Right cardiac atrium (tissue), 5 donors: ENCODE data around the gene ABCB6. TPM values are rescaled to one million over a fixed set of nuclear protein-coding genes. Genes with fewer than 3 reads are reported as not detected.

Experiments used
- ATAC-seq, 2 donors: fragments of 200-7000 bp; cut with Tn5 transposase; one replicate each; pipeline versions ENCODE4 v1.8.0 to v1.9.1; 2020; ENCODE audit warnings: moderate library complexity in 2 of 2, mild to moderate bottlenecking in 1 of 2
- DNase-seq, 3 donors: peaks; one replicate each; pipeline ENCODE4 v3.0.0-alpha.2; 2020
- H3K27ac ChIP-seq: one replicate; pipeline ENCODE4 v1.5.1; 2013; ENCODE audit warnings: mild to moderate bottlenecking, low read length, control low read depth, moderate library complexity
- H3K27me3 ChIP-seq: one replicate; pipeline ENCODE4 v1.6.1; 2013; ENCODE audit not compliant: control insufficient read depth, insufficient read depth
- H3K4me1 ChIP-seq: one replicate; pipeline ENCODE4 v1.6.1; 2013; ENCODE audit warnings: low read length; ENCODE audit not compliant: control insufficient read depth, insufficient read depth
- H3K4me3 ChIP-seq: one replicate; pipeline ENCODE4 v1.5.1; 2013; ENCODE audit warnings: low read length, control low read depth
- H3K9me3 ChIP-seq: one replicate; pipeline ENCODE4 v1.6.1; 2013; ENCODE audit warnings: low read length; ENCODE audit not compliant: control insufficient read depth
- WGBS: extraction: QIAGEN DNeasy Blood & Tissue Kit; methylation state at CpG from one replicate; pipeline ENCODE4 v1.1.7; 2013; 5-methylcytosine and 5-hydroxymethylcytosine counted together
- intact Hi-C, 4 donors: fragments of 100-400 bp; cut with DNase I; formaldehyde crosslinking; loops; one replicate each; pipeline versions ENCODE4 v1.11.0 to v1.14.0; 2022 to 2023
- polyA plus RNA-seq: library from polyadenylated mRNA; stranded (reverse); fragments of 200-250 nt; gene quantifications from one replicate; pipeline ENCODE4 v1.2.3, GENCODE V29; 2013
- total RNA-seq, 4 donors: library from RNA; stranded (reverse); fragmentation: NEBNext Ultra II Directional; extraction: Animal tissue kit (Norgen Biotek cat#: 25700); gene quantifications; one replicate each; pipeline ENCODE4 v1.2.1, GENCODE V29; 2021
- donor health status: healthy with polysubstance abuse.
- donor health status: DM: no; HTN: yes; CAD: no.
- donor health status: DM: no; HTN: no; CAD: no.
- donor health status: DM: no; HTN: yes; CAD: no; lungs with severe emphysema.
- donor health status: DM: yes; HTN: yes; CAD: no.

Gene ABCB6
- total and polyA plus RNA-seq, 5 donors = 19.4 to 30.5 (median 23.4) TPM

DNA sequence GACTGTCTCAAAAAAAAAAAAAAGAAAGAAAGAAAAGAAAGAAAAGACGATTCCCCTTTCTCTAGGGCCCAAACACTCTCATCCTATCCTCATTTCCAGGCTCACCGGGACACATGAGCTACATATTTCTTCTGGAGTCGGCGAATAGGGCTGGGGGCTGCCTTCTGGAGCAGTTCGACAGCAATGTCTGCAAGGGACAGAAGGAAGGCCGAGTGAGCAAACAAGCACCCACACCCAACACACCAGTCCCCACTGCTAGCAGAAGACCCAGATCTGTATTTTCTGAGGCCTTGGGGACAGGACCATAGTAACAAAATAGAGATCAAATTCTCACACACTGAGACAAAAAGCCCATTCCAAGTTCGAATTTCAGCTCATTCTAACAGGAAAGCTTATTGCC is 43.3 kb downstream of the ABCB6 start:
- Histone ChIP-seq H3K9me3 (no peaks in the 10 kb centered on the region), H3K27me3 (no peaks in the 10 kb centered on the region), H3K27ac (no peak overlapping the region), H3K4me1 (peaks cover 5% of the 10 kb centered on the region), H3K4me3 (peak overlapping the region; percentile 72)
- 88% methylated on average over 7 of the region's 7 CpGs for WGBS
- intact Hi-C loops = loop anchor here in 1 of 4 donors (5.0 kb wide), 1 partner anchor 37 kb away; no protein-coding TSS in a partner anchor
- ATAC-seq = no peak
- no peak for DNase-seq

DNA sequence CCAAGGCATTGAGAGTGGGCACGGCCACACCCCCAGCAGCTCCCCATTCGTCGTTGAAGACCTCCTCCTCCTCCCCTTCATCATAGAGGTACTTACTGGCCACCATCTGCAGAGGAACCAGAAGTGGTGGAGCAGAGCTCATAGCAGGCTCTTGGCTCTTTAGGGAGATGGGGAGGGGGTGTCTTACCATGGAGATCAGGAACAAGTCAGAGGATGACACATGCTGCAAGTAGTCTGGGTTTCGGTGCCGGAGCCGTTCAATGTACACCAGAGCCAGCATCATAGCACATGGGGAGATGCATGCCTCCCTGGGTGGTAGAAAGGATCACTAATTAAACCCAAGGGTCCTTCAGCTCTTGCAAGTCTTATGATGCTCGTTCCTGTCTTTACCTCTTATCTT is 44.0 kb downstream of the ABCB6 start:
- ATAC-seq = no peak
- no peaks in the 10 kb centered on the region for H3K9me3 ChIP-seq
- peaks cover 5% of the 10 kb centered on the region for H3K4me1 ChIP-seq
- WGBS = 81% methylated on average over 7 of the region's 7 CpGs
- DNase-seq = no peak
- H3K27me3 ChIP-seq = no peaks in the 10 kb centered on the region
- no peak overlapping the region for H3K27ac ChIP-seq
- intact Hi-C loops = loop anchor here in 2 of 4 donors (5.0 kb wide), 2 partner anchors 32 to 38 kb away; partner anchors contain the start of gene ZFAND2B (in 1 of the 2)
- H3K4me3 ChIP-seq = no peak overlapping the region

DNA sequence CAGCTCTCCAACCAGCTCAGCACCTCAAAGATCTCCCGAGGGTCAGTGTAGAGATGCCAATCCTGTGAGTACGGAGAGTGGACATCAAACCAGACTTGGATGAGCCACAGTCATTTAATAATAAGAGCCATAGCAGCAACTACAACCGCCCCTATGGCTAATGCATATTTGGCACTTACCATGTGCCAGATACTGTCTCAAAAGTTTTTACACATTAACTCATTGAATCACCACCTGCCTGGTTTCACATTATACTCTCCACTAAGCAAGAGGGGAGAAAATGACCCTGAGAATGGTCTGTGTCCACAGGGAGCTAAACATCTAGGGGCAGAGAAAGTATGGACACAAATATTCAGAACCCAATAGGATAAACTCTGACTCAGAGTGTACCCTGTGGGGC is 44.6 kb downstream of the ABCB6 start:
- WGBS = 88% methylated on average over 3 of the region's 3 CpGs

DNA sequence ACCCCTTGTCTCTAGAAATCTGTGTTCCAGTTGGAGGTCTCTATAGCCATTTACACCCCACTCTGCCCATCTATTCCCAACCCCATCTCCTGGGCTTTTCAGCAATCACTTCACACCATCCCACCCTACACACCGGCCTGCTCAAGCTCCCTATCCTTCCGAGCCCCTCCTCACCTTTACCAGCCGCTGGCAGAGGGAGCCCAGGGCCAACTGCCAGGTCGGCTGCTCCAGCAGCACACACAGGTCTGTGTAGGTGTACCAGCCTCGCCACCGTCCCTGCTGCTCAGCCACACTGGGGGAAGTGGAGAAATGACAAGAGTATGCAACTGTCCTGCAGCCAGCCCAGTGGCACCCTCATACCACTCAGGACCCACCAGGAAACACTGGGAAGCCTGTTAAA is 45.6 kb downstream of the ABCB6 start:
- Histone ChIP-seq H3K9me3 (no peaks in the 10 kb centered on the region), H3K4me3 (no peak overlapping the region), H3K27ac (no peak overlapping the region), H3K27me3 (no peaks in the 10 kb centered on the region), H3K4me1 (peaks cover 3% of the 10 kb centered on the region)
- peak in 1 of 3 donors; percentile 53 for DNase-seq
- WGBS = 88% methylated on average over 6 of the region's 6 CpGs
- intact Hi-C loops = loop anchor here in 1 of 4 donors (5.0 kb wide), 1 partner anchor 34 kb away; the partner anchor contains the start of gene ZFAND2B
- ATAC-seq = no peak

More for the DNA sequence above, 44.6 kb downstream of the ABCB6 start:
- DNase-seq = no peak
- ATAC-seq = no peak
- H3K27ac ChIP-seq = no peak overlapping the region
- intact Hi-C loops = loop anchor here in 1 of 4 donors (5.0 kb wide), 1 partner anchor 33 kb away; the partner anchor contains the start of gene ZFAND2B
- H3K4me1 ChIP-seq = peaks cover 5% of the 10 kb centered on the region
- H3K27me3 ChIP-seq = no peaks in the 10 kb centered on the region
- no peaks in the 10 kb centered on the region for H3K9me3 ChIP-seq
- no peak overlapping the region for H3K4me3 ChIP-seq

DNA sequence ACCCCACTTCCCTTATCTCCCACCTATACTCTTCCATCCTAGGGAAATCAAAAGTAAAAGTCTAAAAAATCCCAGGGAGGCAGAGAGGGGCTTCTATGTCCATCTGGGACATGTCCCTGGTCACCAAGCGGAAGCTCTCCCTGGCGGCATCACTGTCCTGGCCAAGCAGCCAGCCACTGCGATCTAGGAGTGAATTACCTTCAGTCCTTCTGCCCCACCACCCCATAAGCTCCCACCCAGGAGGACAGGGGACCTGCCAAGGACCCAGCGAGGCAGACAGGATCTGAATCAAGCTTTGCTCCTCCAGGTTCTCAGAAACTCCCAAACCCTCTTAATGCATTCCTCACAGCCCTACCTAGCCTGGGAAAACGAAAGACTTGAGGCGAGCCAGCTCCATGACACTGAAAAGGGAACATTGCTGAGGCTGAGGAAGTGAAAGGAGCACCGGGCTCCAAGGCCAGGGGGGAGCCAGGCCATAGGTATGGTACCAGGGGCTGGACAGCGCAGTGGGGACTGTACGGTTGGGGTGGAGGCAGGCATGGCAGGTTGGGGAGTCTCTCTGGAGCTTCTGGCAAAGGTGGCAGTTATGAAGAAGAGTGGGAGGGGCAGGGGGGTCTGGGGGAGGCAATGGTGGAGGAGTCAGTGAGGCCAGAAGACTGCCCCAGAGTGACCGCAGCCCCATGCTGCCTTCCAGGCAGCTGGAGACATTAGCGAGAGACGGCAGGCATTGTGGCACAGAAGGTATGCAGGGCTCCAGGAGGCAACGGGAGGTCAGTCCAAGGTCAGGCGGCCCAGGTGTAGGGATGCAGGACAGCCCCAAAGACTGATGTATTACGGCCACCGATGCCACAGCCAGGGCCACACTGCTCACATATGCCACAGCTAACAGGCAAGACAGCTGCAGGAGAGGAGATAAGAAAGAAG is 46.3 kb downstream of the ABCB6 start:
- Histone ChIP-seq H3K27me3 (no peaks in the 10 kb centered on the region), H3K27ac (no peak overlapping the region), H3K4me1 (peaks cover 3% of the 10 kb centered on the region), H3K9me3 (no peaks in the 10 kb centered on the region), H3K4me3 (no peak overlapping the region)
- DNase-seq (no peak), ATAC-seq (no peak)
- intact Hi-C loops = loop anchor here in 1 of 4 donors (5.0 kb wide), 1 partner anchor 35 kb away; the partner anchor contains the start of gene ZFAND2B
- WGBS = 88% methylated on average over 16 of the region's 16 CpGs

DNA sequence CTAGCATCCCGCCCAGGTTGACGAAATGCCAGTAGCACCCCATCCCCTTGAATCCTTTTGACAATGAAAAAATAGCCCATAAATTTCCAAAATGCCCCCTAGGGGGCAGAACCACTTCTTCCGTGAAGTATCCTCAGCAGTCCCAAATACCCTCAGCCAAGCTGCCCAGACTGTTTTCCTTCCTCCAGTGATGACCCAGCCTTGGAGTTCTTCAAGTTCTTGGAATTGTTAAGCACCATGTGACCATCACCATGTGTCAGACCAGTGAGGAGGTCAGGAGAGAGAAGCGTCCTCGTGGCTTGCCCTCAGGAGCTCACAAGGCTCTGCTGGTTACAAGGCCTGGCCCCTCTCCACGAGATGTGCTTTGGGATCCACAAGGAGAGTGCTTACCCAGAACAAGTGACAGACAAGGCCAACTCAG is 47.5 kb downstream of the ABCB6 start:
- intact Hi-C loops = loop anchor here in 1 of 4 donors (5.0 kb wide), 1 partner anchor 36 kb away; the partner anchor contains the start of gene ZFAND2B
- DNase-seq = peak in 2 of 3 donors; percentile 43 to 75
- H3K27me3 ChIP-seq = no peaks in the 10 kb centered on the region
- peaks cover 3% of the 10 kb centered on the region for H3K4me1 ChIP-seq
- no peaks in the 10 kb centered on the region for H3K9me3 ChIP-seq
- WGBS = 22% methylated on average over 6 of the region's 6 CpGs
- no peak overlapping the region for H3K4me3 ChIP-seq
- ATAC-seq = peak; percentile 69 to 75
- peak overlapping the region; percentile 31 for H3K27ac ChIP-seq

DNA sequence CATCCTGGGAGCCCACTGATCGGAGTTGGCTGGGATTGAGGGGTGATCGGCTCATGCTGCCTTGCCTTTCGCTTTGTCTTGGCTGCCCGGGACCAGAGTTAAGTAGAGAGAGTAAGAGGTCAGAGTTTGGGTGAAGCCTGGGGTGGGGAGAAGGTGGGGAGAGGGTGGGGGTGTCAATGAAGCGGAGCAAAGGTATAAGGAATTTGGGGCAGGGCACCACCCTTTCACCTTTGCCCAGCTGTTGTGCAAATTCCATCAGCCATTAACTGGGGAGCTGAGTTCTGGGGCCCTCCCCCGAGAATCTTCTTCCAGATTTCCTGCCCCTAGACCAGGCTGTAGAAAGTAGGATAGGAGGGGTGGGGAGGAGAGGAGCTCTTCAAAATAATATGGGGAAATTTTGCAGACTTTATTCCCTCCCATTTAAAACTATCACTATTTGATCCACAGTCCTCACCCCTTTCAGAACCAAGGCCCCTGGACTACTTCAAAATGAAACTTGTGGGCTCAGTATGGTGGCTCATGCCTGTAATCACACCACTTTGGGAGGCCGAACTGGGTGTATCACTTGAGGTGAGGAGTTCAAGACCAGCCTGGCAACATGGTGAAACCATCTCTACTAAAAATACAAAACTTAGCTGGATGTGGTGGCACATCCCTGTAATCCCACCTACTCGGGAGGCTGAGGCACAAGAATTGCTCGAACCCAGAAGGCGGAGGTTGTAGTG is 48.7 kb downstream of the ABCB6 start, which contains the start of gene SLC23A3:
Gene SLC23A3, minus strand, starts transcription at position 100 of the 725 bp plus-strand sequence. Its CDS starts 45 bp downstream, at position 55.
- no peak for DNase-seq
- peaks cover 3% of the 10 kb centered on the region for H3K4me1 ChIP-seq
- H3K4me3 ChIP-seq = no peak within 1 kb of the TSS
- no peak within 1 kb of the TSS for H3K27ac ChIP-seq
- no peak for ATAC-seq
- intact Hi-C loops = loop anchor here in 3 of 4 donors (5.0 to 10.0 kb wide), 3 partner anchors 37 to 125 kb away; partner anchors contain the start of gene ZFAND2B (in 1 of the 3)
- no peaks in the 10 kb centered on the region for H3K27me3 ChIP-seq
- no peaks in the 10 kb centered on the region for H3K9me3 ChIP-seq
- 93% methylated on average over 10 of the region's 10 CpGs for WGBS

DNA sequence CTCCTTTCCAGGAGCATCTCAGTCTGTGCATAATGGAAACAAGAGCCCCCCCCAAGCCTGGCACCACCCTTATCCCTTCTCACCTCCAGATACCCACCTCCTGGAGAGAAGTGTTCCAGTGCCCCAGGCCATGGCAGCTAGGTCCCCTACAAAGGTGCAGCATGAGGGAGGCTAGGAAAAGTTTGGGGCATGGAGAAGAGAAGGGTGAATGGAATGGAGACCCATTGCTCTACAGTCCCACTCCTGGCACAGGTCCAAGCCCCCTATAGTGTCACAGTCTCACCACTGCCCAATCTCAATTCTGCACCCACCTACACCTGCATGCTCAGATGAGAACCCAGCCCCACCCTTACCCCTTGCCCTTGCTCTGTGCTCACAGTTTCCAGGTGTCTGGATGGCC is 49.8 kb downstream of the ABCB6 start:
- H3K27me3 ChIP-seq = no peaks in the 10 kb centered on the region
- ATAC-seq (no peak), DNase-seq (no peak)
- no peak overlapping the region for H3K4me3 ChIP-seq
- H3K27ac ChIP-seq = no peak overlapping the region
- intact Hi-C loops = loop anchor here in 2 of 4 donors (5.0 to 10.0 kb wide), 2 partner anchors 123 to 126 kb away; no protein-coding TSS in a partner anchor
- peaks cover 3% of the 10 kb centered on the region for H3K4me1 ChIP-seq
- no peaks in the 10 kb centered on the region for H3K9me3 ChIP-seq

DNA sequence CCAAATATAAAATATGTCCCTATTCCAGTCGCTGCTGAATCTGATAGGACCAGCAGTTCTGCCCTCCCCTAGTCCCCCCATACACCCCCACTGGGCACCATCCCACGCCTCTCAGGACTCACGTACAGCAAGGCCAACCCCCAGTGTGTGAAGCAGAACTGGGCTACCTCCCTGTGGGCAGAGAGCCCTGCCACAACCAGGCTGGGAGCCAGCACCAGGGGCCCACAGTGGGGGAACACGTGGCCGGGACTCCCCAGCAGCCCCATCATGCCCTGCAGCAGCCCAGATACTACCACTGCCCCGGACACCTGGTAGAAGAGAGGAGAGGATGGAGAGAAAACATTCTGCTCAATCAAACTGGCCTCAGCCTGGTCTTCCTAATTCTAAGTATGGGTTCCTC is 50.2 kb downstream of the ABCB6 start:
- DNase-seq = peak in 2 of 3 donors; percentile 57 to 69
- 52% methylated on average over 6 of the region's 6 CpGs for WGBS
- peaks cover 3% of the 10 kb centered on the region for H3K4me1 ChIP-seq
- no peak overlapping the region for H3K27ac ChIP-seq
- no peaks in the 10 kb centered on the region for H3K9me3 ChIP-seq
- ATAC-seq = no peak
- intact Hi-C loops = loop anchor here in 2 of 4 donors (5.0 to 10.0 kb wide), 2 partner anchors 124 to 126 kb away; no protein-coding TSS in a partner anchor
- H3K4me3 ChIP-seq = no peak overlapping the region
- no peaks in the 10 kb centered on the region for H3K27me3 ChIP-seq

DNA sequence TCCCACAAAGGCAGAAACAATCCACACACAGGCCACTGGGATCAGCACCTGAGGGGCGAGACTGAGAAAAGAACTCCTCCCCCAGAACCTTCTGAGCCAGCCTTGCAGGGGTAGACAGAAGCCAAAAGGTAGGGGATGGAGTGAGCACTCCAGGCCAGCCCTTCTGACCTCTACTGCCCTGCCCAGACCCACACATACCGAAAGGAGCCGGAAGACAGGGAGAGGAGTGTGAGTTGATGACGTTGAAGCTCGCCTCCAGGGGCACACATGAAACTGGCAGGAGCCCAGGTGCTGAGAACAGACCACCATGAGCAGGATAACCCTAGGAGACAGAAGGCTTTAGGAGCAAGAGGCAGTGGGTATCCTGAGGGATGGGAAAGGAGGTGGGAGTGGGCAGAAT is 50.8 kb downstream of the ABCB6 start:
- Histone ChIP-seq H3K4me3 (no peak overlapping the region), H3K9me3 (no peaks in the 10 kb centered on the region), H3K27ac (no peak overlapping the region), H3K4me1 (peaks cover 3% of the 10 kb centered on the region), H3K27me3 (no peaks in the 10 kb centered on the region)
- DNase-seq (no peak), ATAC-seq (no peak)
- intact Hi-C loops = loop anchor here in 2 of 4 donors (5.0 to 10.0 kb wide), 2 partner anchors 124 to 127 kb away; no protein-coding TSS in a partner anchor
- 64% methylated on average over 5 of the region's 5 CpGs for WGBS
